AG04450 (cell line): ENCODE results near the gene APH1B. TPM values are rescaled to one million over a fixed set of nuclear protein-coding genes. Genes with fewer than 3 reads are reported as not detected.

Experiments
- polyA plus RNA-seq: library from polyadenylated mRNA; depleted of rRNA; stranded (reverse); fragments of >200 nt; gene quantifications from 2 replicates; pipeline ENCODE4 v1.2.3, GENCODE V29; 2011; rRNA removed

The APH1B gene
- polyA plus RNA-seq, 1 experiment, result 17.9 TPM

Other genes starting within 250 kb of the APH1B start
- gene TPM1, start 234.9 kb upstream of the APH1B start, polyA plus RNA-seq, result 1,162 and 1,348 TPM in 2 replicates
- gene LACTB, start 155.7 kb upstream of the APH1B start, polyA plus RNA-seq, result 31.6 and 51.1 TPM in 2 replicates
- 501 and 610 TPM in 2 replicates for gene RPS27L, start 120.1 kb upstream of the APH1B start, polyA plus RNA-seq
- gene RAB8B, start 88.0 kb upstream of the APH1B start, polyA plus RNA-seq, result 71.7 and 82.4 TPM in 2 replicates
- 55.5 and 61.4 TPM in 2 replicates for gene CA12, start 104.2 kb downstream of the APH1B start, polyA plus RNA-seq
- 24.0 and 30.7 TPM in 2 replicates for gene USP3, start 227.0 kb downstream of the APH1B start, polyA plus RNA-seq